ENCODE measurements around the gene GRIK4. TPM values are rescaled to one million over a fixed set of nuclear protein-coding genes. Genes with fewer than 3 reads are reported as not detected.

Gene GRIK4
- total and polyA plus RNA-seq, 2 donors (not counting 1 experiment from before 2014, with no cell fraction given): 0.12 to 0.27 TPM

GRCh38 chr11:120651836-120652235 lies 140.3 kb downstream of the GRIK4 start:
- Histone ChIP-seq H2AFZ (ENCODE audit: insufficient read depth, low read depth, low read length, poor library complexity, severe bottlenecking) (no peak overlapping the region), H3K9me3 (ENCODE audit: control extremely low read depth in 1 of 3, control insufficient read depth in 2 of 3, insufficient read depth in 1 of 3, low read length in 2 of 3) (no peaks in the 10 kb centered on the region), H4K20me1 (ENCODE audit: control insufficient read depth, insufficient read depth, low read length, poor library complexity, severe bottlenecking) (no peaks in the 10 kb centered on the region), H3K9ac (ENCODE audit: low read length) (no peak overlapping the region), H3K4me1 (ENCODE audit: control insufficient read depth in 2 of 2, insufficient read depth in 2 of 2, low read length in 2 of 2) (no peaks in the 10 kb centered on the region), H3K79me2 (ENCODE audit: control insufficient read depth, insufficient read depth, low read length) (no peaks in the 10 kb centered on the region), H3K27ac (ENCODE audit: low read length in 2 of 2) (no peak overlapping the region), H3K4me2 (replicated peaks; ENCODE audit: low read depth, low read length, poor library complexity, severe bottlenecking) (no peak overlapping the region), H3K36me3 (replicated peaks in 1 of 2; ENCODE audit: control extremely low read depth in 1 of 2, control insufficient read depth in 1 of 2, extremely low read depth in 1 of 2, insufficient read depth in 2 of 2, low read length in 1 of 2) (no peaks in the 10 kb centered on the region), H3K27me3 (replicated peaks in 1 of 4; ENCODE audit: control extremely low read depth in 1 of 4, control insufficient read depth in 3 of 4, insufficient read depth in 4 of 4, low read length in 3 of 4) (peaks cover 0 to 2% (median 0%) of the 10 kb centered on the region in 4 experiments), H3K4me3 (ENCODE audit: control extremely low read depth in 1 of 5, extremely low read depth in 1 of 5, insufficient read depth in 1 of 5, low read depth in 2 of 5, low read length in 4 of 5) (no peak overlapping the region)
- DNase-seq (no peak), ATAC-seq (ENCODE audit: low read depth) (no peak)
- Mint-ChIP-seq H3K4me1 (peaks cover 4% of the 10 kb centered on the region), H3K9me3 (ENCODE audit: insufficient read depth) (no peaks in the 10 kb centered on the region), H3K27ac (no peak overlapping the region), H3K27me3 (peaks cover 8% of the 10 kb centered on the region), H3K4me3 (no peak overlapping the region)
- POLR2A ChIA-PET: no interaction called here
- WGBS (ENCODE audit: insufficient coverage): 71% methylated on average over 2 of the region's 6 CpGs
- CTCF ChIA-PET: no interaction called here
- intact Hi-C loops (cut with micrococcal nuclease): no loop called here
- no peak for TF ChIP-seq CTCF (IDR thresholded peaks at IDR 0.05)
- TF ChIP-seq EZH2 (IDR thresholded peaks at IDR 0.05; ENCODE audit: borderline replicate concordance, insufficient read depth, low read depth, low read length, poor library complexity, severe bottlenecking): no peak

- no peaks in the 10 kb centered on the region for H4K20me1 ChIP-seq (ENCODE audit: control insufficient read depth, insufficient read depth, low read length, poor library complexity, severe bottlenecking)
- TF ChIP-seq EZH2 (IDR thresholded peaks at IDR 0.05; ENCODE audit: borderline replicate concordance, insufficient read depth, low read depth, low read length, poor library complexity, severe bottlenecking) (no peak), CTCF (IDR thresholded peaks at IDR 0.05) (no peak)
- ChIA-PET CTCF (no interaction called here), POLR2A (no interaction called here)
- H3K27ac Mint-ChIP-seq: no peak overlapping the region
- H3K79me2 ChIP-seq (ENCODE audit: control insufficient read depth, insufficient read depth, low read length): no peaks in the 10 kb centered on the region
- H3K9ac ChIP-seq (ENCODE audit: low read length): no peak overlapping the region
- no peaks in the 10 kb centered on the region for H3K36me3 ChIP-seq (replicated peaks in 1 of 2; ENCODE audit: control extremely low read depth in 1 of 2, control insufficient read depth in 1 of 2, extremely low read depth in 1 of 2, insufficient read depth in 2 of 2, low read length in 1 of 2)
- ATAC-seq (ENCODE audit: low read depth) (no peak), DNase-seq (no peak)
- no peaks in the 10 kb centered on the region for H3K9me3 Mint-ChIP-seq (ENCODE audit: insufficient read depth)
- no peak overlapping the region for H2AFZ ChIP-seq (ENCODE audit: insufficient read depth, low read depth, low read length, poor library complexity, severe bottlenecking)
- no peak overlapping the region for H3K4me2 ChIP-seq (replicated peaks; ENCODE audit: low read depth, low read length, poor library complexity, severe bottlenecking)
- WGBS (ENCODE audit: insufficient coverage): no CpG with 5 or more reads among the region's 3 CpGs
- peaks cover 0 to 2% (median 0%) of the 10 kb centered on the region in 4 experiments for H3K27me3 ChIP-seq (replicated peaks in 1 of 4; ENCODE audit: control extremely low read depth in 1 of 4, control insufficient read depth in 3 of 4, insufficient read depth in 4 of 4, low read length in 3 of 4)
- no peaks in the 10 kb centered on the region for H3K9me3 ChIP-seq (ENCODE audit: control extremely low read depth in 1 of 3, control insufficient read depth in 2 of 3, insufficient read depth in 1 of 3, low read length in 2 of 3)
- intact Hi-C loops (cut with micrococcal nuclease): no loop called here
- no peak overlapping the region for H3K4me3 ChIP-seq (ENCODE audit: control extremely low read depth in 1 of 5, extremely low read depth in 1 of 5, insufficient read depth in 1 of 5, low read depth in 2 of 5, low read length in 4 of 5)
- no peak overlapping the region for H3K4me3 Mint-ChIP-seq
- peaks cover 8% of the 10 kb centered on the region for H3K27me3 Mint-ChIP-seq
- H3K4me1 Mint-ChIP-seq: peaks cover 8% of the 10 kb centered on the region
- H3K27ac ChIP-seq (ENCODE audit: low read length in 2 of 2): no peak overlapping the region
- peaks cover 3 to 6% of the 10 kb centered on the region in 2 donors for H3K4me1 ChIP-seq (ENCODE audit: control insufficient read depth in 2 of 2, insufficient read depth in 2 of 2, low read length in 2 of 2)
Measured at GRCh38 chr11:120652705-120653335, 141.3 kb downstream of the GRIK4 start.
